Measurements from ENCODE around the gene THSD8.
"Not testable (repeated sequence)": the region's sequence is repeated elsewhere in the genome, so short reads cannot be mapped to it uniquely, and the experiment has no call there.

DNA sequence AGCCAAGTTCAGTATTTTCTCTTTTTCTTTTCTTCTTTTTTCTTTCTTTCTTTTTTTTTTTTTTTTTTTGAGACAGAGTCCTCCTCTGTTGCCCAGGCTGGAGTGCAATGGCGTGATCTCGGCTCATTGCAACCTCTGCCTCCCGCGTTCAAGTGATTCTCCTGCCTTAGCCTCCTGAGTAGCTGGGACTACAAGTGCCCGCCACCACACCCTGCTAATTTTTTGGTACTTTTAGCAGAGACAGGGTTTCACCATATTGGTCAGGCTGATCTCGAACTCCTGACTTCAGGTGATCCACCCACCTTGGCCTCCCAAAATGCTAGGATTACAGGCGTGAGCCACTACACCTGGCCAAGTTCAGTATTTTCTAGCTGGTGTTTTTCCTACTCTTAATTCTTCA lies 4.3 kb upstream of the THSD8 start:
- not testable (repeated sequence) for TF ChIP-seq CTCF (IDR thresholded peaks at IDR 0.05; ENCODE audit: poor library complexity, severe bottlenecking); EP300 (conservative IDR thresholded peaks at IDR 0.05; ENCODE audit: poor library complexity, severe bottlenecking); TAF1 (IDR thresholded peaks at IDR 0.05; ENCODE audit: low read depth); SMC3 (conservative IDR thresholded peaks at IDR 0.05; ENCODE audit: poor library complexity); EZH2 (IDR thresholded peaks at IDR 0.05; ENCODE audit: borderline replicate concordance, insufficient read depth, low read length, poor library complexity, severe bottlenecking)
